Mesenteric fat pad (tissue), 1 donor: Measurements from ENCODE around the gene PLAC1. TPM values are rescaled to one million over a fixed set of nuclear protein-coding genes. Genes with fewer than 3 reads are reported as not detected.

Experiments
- DNase-seq: peaks from one replicate; pipeline ENCODE4 v3.0.0-alpha.2; 2020; ENCODE audit warnings: low spot score
- total RNA-seq: library from RNA; stranded (reverse); fragmentation: NEBNext Ultra II Directional; extraction: Animal tissue kit (Norgen Biotek cat#: 25700); gene quantifications from one replicate; pipeline ENCODE4 v1.2.1, GENCODE V29; 2021
- donor health status: DM: yes; HTN: yes; CAD: no.

The PLAC1 gene
- total RNA-seq, 1 donor from 2014 or later = not detected

GRCh38 chrX:134631426-134632346 is 26.6 kb downstream of the PLAC1 start:
- DNase-seq = no peak

DNA sequence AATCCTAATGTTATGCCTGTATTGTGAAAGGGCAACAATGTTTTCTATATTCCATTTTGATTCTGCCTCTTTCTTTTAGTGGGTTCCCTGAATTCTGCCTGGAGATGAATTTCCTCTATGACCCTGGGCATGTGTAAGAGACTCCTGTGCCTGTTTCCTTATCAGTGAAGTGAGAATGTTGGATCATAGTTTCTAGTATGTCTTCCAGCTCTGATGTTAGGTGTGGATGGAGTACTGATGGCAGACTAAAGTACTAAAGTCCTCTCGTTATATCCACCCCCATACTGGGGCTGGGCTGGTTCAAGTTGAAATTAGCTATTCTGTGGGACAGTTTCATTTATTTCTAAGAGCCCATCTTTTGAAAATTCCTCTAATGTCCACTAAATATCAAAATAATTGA is 29.6 kb downstream of the PLAC1 start:
- no peak for DNase-seq

GRCh38 chrX:134626434-134626833 is 31.8 kb downstream of the PLAC1 start:
- no peak for DNase-seq

GRCh38 chrX:134625315-134625718 is 33.0 kb downstream of the PLAC1 start:
- DNase-seq = no peak

GRCh38 chrX:134624046-134624430 is 34.2 kb downstream of the PLAC1 start:
- DNase-seq = no peak

DNA sequence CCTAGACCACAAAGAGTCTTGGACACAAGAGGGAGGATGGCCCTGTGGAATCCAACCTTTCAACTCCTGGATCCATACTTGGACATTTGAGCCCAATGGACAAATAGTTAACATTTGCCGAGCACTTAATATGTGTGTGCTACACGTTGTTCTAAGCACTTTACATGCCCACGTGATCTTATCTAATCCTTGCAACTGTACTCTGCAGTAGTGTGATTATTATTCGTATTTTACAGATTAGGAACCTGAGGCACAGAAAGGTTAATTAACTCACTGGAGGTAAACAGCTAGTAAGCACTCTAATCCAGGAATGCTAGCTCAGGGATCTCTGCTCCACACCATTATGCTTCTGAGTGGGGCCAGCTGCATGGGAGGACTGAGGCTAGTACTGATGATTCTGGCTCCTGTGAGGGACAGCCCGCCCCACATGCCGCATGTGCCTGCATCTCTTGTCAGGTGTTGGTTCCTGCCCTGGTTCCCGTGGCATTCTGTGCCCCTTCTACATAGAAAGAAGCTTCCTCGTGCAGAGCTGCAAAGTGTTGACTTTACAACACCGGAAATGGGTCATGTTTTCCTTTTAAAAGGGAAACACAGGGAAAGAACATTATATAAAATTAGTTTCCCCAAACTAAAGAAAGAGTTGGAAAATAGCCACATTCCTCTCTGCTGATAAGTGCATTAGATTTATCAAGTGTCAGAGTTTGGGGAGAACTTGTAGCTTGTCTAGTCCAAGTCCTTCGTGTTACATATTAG is 34.8 kb downstream of the PLAC1 start:
- DNase-seq = no peak

- no peak for DNase-seq
These were observed 35.5 kb downstream of the PLAC1 start for GRCh38 chrX:134622813-134623185.

GRCh38 chrX:134622056-134622812 is 36.0 kb downstream of the PLAC1 start:
- no peak for DNase-seq

DNA sequence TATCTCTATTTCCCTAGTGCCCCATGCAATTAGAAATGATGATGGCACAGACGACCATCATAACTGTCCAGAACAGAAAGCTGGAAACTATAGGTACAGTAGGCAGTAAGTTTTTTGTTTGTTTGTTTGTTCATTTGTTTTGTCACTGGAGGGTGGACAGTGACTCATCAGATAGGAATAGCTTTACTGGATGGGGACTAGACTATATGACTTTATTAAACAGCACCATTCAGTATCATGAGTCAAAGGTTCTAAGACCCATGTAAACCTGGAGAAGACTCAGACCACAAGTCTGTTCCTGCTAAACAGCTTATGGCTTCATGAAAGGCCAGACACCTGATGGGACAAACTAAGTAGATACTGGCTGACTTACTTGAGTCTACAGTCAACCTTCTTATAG is 38.4 kb downstream of the PLAC1 start:
- DNase-seq = no peak

DNA sequence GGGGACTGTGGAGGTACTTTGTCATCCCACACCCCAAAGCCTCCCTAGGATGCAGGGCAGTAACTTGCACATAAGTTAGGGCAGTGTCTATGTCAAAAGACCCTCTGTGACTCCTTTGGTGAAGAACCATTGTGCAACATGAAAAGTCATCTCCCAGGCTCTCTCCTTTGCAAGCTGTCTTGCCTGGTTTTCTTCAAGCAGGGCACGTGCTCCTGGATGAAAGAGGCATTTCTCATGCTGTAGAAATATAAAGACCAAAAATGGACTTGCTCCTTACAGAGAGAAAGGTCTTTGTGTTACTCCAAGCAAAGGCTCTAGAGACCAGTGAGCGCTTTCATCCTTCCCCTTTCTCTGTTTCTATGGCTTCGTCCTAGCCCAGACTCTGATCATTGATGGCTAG is 44.9 kb downstream of the PLAC1 start:
- no peak for DNase-seq

- DNase-seq = no peak
These were observed 50.1 kb downstream of the PLAC1 start for GRCh38 chrX:134608153-134608552.

GRCh38 chrX:134607523-134607922 is 50.7 kb downstream of the PLAC1 start:
- DNase-seq = no peak

- no peak for DNase-seq
These were observed 53.5 kb downstream of the PLAC1 start for GRCh38 chrX:134604701-134605311.

DNA sequence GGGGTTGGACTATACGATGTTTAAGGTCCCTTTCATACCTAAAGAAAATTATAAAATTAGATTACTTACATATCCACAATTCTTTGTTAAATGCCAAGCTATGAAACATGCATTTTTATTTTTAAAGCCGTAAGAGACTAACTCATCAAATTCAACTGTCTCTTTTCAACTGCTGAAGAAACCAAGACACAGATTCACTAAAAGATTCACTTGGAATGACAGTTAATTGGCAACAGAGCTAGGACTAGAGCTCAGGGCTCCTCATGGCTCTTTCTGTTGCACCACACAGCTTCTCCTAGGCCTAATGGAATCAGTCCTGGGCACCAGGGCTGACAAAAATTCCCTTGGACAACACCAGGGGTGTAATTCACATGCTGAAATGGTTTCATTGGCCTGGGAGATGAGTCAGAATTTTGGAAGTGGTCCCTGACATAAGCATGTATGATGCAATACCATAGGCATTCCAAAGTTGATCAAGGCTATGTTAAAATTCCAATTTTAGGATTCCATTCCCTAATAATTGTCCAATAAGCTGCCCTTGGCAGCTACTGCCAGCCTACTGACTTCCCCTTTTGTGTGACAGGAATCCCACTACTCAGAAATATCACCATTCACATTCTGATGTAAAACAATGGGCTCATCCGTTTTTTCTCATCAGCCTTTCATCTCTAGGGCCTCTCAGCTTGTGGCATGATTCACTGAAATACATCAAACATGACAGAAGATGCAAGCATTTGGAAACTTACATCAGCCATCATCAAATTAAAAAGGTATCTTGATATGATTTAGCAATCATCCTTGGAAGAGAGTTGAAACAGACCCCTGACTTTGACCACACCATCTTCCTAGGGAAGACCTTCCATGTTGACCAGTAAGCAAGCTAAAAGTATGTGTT is 54.2 kb downstream of the PLAC1 start:
- no peak for DNase-seq

DNA sequence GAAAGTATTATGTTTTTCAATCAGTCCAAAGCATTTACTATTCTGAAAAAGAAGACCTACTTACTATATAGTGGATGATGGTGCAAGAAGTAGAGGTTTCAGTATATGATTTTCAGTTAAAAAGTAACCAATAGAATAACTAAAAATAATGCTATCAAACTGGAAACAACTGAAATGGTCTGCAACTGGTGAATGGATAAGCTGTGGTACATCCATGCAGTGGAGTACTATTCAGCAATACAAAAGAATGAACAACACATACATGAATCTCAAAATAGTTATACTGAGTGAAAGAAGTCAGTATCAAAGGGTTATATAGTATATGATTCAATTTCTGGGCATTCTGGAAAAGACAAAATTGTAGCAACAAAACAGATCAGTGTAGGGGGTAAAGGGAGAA is 55.9 kb downstream of the PLAC1 start:
- no peak for DNase-seq

DNA sequence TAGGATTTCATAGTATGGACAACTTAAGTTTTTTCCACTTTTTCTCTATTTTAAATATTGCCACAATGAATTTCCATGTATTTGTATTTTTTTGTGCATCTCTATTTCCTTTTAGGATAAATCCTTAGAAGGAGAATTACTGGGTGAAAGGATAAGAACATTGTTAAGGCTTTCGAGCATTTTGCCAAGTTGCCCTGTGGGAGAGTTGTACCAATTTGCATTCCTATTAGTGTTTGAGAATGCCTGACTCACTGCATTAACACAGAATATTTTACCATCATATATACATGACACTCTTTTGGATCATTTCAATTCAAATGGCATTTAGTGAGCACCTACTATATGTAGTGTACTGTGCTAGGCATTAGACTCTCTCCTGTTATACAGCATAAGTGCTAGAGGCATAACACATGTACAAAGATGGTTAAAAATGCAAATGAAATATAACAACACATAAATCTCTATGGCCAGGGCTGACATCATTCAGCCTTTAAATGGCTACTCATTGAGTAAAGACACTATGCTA is 57.0 kb downstream of the PLAC1 start:
- DNase-seq = no peak

GRCh38 chrX:134600714-134601113 is 57.6 kb downstream of the PLAC1 start:
- no peak for DNase-seq

GRCh38 chrX:134599184-134599914 is 58.9 kb downstream of the PLAC1 start:
- no peak for DNase-seq

DNA sequence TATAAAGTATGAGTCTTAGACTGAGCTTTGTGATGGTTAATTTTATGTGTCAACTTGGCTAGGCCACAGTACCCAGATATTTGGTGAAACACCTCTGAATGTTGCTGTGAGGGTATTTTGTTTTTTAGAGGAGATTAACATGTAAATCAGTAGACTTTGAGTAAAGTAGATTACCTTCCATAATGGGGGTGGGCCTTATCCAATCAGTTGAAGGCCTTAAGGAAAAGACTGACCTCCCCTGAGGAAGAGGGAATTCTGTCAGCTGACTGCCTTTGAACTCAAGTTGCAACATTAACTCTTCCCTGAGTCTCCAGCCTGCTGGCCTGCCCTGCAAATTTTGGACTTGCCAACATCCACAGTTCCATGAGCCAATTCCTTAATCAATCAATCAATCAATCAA is 66.0 kb downstream of the PLAC1 start:
- no peak for DNase-seq
